ENCODE results near the gene CELSR2.
A peak's percentile ranks its signal among the peaks of the same experiment; 100 is the strongest.
"Not testable (repeated sequence)": the region's sequence is repeated elsewhere in the genome, so short reads cannot be mapped to it uniquely, and the experiment has no call there.

CELSR2 gene

GRCh38 chr1:109283748-109284600 is 34.6 kb downstream of the CELSR2 start:
- TF ChIP-seq CTCF (IDR thresholded peaks at IDR 0.05; ENCODE audit: control insufficient read depth, insufficient read depth, low read depth, low read length, missing control alignments), result no peak
- H3K4me3 ChIP-seq (ENCODE audit: control insufficient read depth, low read depth, low read length), result peak overlapping the region; percentile 85
- no peak for DNase-seq (ENCODE audit: low read depth)

GRCh38 chr1:109286762-109287161 is 37.4 kb downstream of the CELSR2 start:
- not testable (repeated sequence) for DNase-seq (ENCODE audit: low read depth); H3K4me3 ChIP-seq (ENCODE audit: control insufficient read depth, low read depth, low read length)

GRCh38 chr1:109290137-109290536 is 40.8 kb downstream of the CELSR2 start:
- TF ChIP-seq CTCF (IDR thresholded peaks at IDR 0.05; ENCODE audit: control insufficient read depth, insufficient read depth, low read depth, low read length, missing control alignments), result no peak
- H3K4me3 ChIP-seq (ENCODE audit: control insufficient read depth, low read depth, low read length), result no peak overlapping the region
- no peak for DNase-seq (ENCODE audit: low read depth)

- DNase-seq (ENCODE audit: low read depth), result no peak
- TF ChIP-seq CTCF (IDR thresholded peaks at IDR 0.05; ENCODE audit: control insufficient read depth, insufficient read depth, low read depth, low read length, missing control alignments), result no peak
- no peak overlapping the region for H3K4me3 ChIP-seq (ENCODE audit: control insufficient read depth, low read depth, low read length)
Observed at GRCh38 chr1:109290998-109291397, 41.7 kb downstream of the CELSR2 start.

- no peak for TF ChIP-seq CTCF (IDR thresholded peaks at IDR 0.05; ENCODE audit: control insufficient read depth, insufficient read depth, low read depth, low read length, missing control alignments)
- no peak overlapping the region for H3K4me3 ChIP-seq (ENCODE audit: control insufficient read depth, low read depth, low read length)
- DNase-seq (ENCODE audit: low read depth), result no peak
Observed at GRCh38 chr1:109292364-109292763, 43.0 kb downstream of the CELSR2 start.

GRCh38 chr1:109293026-109293425 is 43.7 kb downstream of the CELSR2 start:
- no peak for DNase-seq (ENCODE audit: low read depth)
- no peak for TF ChIP-seq CTCF (IDR thresholded peaks at IDR 0.05; ENCODE audit: control insufficient read depth, insufficient read depth, low read depth, low read length, missing control alignments)

GRCh38 chr1:109294481-109294880 is 45.1 kb downstream of the CELSR2 start:
- no peak for DNase-seq (ENCODE audit: low read depth)
- no peak for TF ChIP-seq CTCF (IDR thresholded peaks at IDR 0.05; ENCODE audit: control insufficient read depth, insufficient read depth, low read depth, low read length, missing control alignments)
- no peak overlapping the region for H3K4me3 ChIP-seq (ENCODE audit: control insufficient read depth, low read depth, low read length)

More at GRCh38 chr1:109293026-109293425, 43.7 kb downstream of the CELSR2 start:
- H3K4me3 ChIP-seq (ENCODE audit: control insufficient read depth, low read depth, low read length), result no peak overlapping the region

Data from AG09309 (cell line).